BE2C (cell line): ENCODE results near the gene PGRMC1.
A peak's percentile ranks its signal among the peaks of the same experiment; 100 is the strongest.

Experiments
- DNase-seq: peaks from one replicate; pipeline ENCODE4 v3.0.0-alpha.2; 2020
- H3K27me3 ChIP-seq: fragments of 250-450 bp; sonication (Bioruptor Pico); 2 replicates; pipeline ENCODE4 v1.5.1; 2020; ENCODE audit warnings: mild to moderate bottlenecking
- H3K36me3 ChIP-seq: fragments of 250-450 bp; sonication (Bioruptor Pico); 2 replicates; pipeline ENCODE4 v1.5.1; 2020; ENCODE audit warnings: mild to moderate bottlenecking
- H3K4me1 ChIP-seq: fragments of 250-450 bp; sonication (Bioruptor Pico); 2 replicates; pipeline ENCODE4 v1.5.1; 2020
- H3K4me3 ChIP-seq: 2 replicates; pipeline ENCODE4 v1.5.1; 2011; ENCODE audit warnings: low read depth, low read length
- H3K9me3 ChIP-seq: fragments of 250-450 bp; sonication (Bioruptor Pico); 2 replicates; pipeline ENCODE4 v1.5.1; 2020
- TF ChIP-seq, protein P1 (sequence below): IDR thresholded peaks from 2 replicates; pipeline ENCODE4 v1.5.1; 2012; ENCODE audit warnings: mild to moderate bottlenecking, low read depth, low read length

The PGRMC1 gene

DNA sequence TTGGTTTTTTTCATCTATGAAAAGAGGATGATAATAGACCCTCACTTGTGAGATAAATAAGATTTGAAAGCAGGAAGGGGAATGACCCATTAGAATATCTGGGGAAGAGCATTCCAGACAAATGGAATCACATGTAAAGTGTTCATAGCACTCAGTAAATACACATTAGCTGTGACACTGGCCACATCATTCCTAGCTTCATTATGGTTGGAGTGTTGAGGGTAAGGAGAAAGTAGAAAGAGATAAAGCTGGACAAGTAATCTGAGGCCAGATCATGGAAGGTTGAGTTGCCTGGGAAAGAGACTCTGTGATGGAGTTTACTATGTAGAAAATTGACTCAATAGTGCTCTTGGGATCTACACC lies 6.9 kb upstream of the PGRMC1 start:
- H3K4me1 ChIP-seq = no peaks in the 10 kb centered on the region
- DNase-seq = no peak

DNA sequence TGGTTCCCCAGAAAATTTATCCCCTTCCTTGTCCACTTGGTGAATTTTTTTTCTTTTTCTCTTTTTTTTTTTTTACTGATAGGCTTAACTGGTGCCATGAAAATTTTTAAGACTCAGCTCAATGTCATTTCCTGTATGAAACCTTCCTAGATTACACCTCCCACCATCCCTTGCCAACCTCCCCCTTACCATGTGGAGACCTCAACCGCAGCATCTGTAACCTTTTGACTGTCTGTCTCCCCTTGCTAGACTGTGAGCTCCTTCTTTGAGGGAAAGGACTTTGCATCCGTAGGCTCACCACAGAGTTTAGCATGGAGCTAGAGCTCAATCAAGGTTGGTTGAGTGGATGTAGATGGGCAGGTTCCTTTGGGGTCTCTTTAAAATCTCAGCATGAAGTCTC lies 5.2 kb upstream of the PGRMC1 start:
- no peaks in the 10 kb centered on the region for H3K36me3 ChIP-seq
- no peaks in the 10 kb centered on the region for H3K4me1 ChIP-seq
- peaks cover 4% of the 10 kb centered on the region for H3K27me3 ChIP-seq
- no peaks in the 10 kb centered on the region for H3K9me3 ChIP-seq
- TF ChIP-seq, protein P1, sequence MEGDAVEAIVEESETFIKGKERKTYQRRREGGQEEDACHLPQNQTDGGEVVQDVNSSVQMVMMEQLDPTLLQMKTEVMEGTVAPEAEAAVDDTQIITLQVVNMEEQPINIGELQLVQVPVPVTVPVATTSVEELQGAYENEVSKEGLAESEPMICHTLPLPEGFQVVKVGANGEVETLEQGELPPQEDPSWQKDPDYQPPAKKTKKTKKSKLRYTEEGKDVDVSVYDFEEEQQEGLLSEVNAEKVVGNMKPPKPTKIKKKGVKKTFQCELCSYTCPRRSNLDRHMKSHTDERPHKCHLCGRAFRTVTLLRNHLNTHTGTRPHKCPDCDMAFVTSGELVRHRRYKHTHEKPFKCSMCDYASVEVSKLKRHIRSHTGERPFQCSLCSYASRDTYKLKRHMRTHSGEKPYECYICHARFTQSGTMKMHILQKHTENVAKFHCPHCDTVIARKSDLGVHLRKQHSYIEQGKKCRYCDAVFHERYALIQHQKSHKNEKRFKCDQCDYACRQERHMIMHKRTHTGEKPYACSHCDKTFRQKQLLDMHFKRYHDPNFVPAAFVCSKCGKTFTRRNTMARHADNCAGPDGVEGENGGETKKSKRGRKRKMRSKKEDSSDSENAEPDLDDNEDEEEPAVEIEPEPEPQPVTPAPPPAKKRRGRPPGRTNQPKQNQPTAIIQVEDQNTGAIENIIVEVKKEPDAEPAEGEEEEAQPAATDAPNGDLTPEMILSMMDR = no peak
- DNase-seq = no peak
- no peak overlapping the region for H3K4me3 ChIP-seq

More for the DNA sequence above, 6.9 kb upstream of the PGRMC1 start:
- no peak overlapping the region for H3K4me3 ChIP-seq
- TF ChIP-seq, protein P1 = no peak
- no peaks in the 10 kb centered on the region for H3K9me3 ChIP-seq
- no peaks in the 10 kb centered on the region; the same call in 1 of the 2 replicates for H3K27me3 ChIP-seq
- no peaks in the 10 kb centered on the region for H3K36me3 ChIP-seq

DNA sequence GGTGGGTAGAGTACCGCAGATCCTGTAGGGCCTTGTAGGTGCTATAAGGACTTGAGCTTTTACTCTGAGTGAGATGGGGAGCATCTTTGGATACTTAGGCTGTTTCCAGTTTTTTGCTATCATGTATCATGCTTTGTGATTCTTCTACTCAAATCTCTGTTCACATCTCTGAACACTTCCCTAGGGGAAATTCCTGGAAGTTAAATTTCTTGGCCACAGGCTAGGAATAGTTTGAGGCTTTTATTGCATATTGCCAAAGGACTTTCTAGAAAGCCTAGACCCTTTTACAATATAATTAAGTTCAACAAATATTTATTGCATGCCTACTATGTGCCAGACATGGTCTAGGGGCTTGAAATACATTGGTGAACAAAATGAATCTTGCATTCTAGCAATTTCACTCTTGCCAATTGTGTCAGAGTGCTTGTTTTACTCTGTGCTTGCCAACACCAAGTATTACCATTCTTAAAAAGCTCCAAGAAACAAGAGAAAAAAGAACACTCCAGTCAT lies 4.1 kb upstream of the PGRMC1 start:
- no peaks in the 10 kb centered on the region for H3K4me1 ChIP-seq
- H3K9me3 ChIP-seq = no peaks in the 10 kb centered on the region
- no peak for DNase-seq
- H3K27me3 ChIP-seq = peaks cover 4% of the 10 kb centered on the region; the same call in 1 of the 2 replicates
- no peaks in the 10 kb centered on the region for H3K36me3 ChIP-seq
- TF ChIP-seq, protein P1 = no peak
- no peak overlapping the region for H3K4me3 ChIP-seq

DNA sequence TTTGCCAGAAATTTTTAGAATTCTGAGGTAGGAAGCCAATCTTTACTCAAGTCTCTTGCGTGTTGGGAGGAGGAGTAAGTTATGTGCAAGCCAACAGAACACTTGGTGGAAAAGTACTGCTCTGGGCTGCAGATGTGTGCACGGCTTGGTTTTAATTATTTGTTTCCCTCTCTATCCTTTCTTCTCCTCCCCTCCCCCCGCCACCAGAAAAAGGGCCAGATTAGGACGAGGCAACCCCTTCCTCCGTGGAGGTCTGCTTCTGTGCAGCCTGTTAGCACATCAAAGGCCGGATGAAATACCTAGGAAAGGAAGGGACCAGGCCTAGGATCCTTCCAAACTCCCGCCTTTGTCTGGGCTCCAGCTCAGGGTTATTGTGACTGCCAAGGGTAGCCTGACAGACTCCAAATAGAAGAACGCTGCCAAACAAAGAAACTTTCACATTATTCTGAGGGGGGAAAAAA lies 1.0 kb upstream of the PGRMC1 start:
- Histone ChIP-seq H3K4me3 (no peak overlapping the region), H3K4me1 (no peaks in the 10 kb centered on the region), H3K27me3 (peaks cover 4% of the 10 kb centered on the region; the same call in 1 of the 2 replicates), H3K9me3 (no peaks in the 10 kb centered on the region), H3K36me3 (no peaks in the 10 kb centered on the region)
- TF ChIP-seq, protein P1 = no peak
- DNase-seq = no peak

DNA sequence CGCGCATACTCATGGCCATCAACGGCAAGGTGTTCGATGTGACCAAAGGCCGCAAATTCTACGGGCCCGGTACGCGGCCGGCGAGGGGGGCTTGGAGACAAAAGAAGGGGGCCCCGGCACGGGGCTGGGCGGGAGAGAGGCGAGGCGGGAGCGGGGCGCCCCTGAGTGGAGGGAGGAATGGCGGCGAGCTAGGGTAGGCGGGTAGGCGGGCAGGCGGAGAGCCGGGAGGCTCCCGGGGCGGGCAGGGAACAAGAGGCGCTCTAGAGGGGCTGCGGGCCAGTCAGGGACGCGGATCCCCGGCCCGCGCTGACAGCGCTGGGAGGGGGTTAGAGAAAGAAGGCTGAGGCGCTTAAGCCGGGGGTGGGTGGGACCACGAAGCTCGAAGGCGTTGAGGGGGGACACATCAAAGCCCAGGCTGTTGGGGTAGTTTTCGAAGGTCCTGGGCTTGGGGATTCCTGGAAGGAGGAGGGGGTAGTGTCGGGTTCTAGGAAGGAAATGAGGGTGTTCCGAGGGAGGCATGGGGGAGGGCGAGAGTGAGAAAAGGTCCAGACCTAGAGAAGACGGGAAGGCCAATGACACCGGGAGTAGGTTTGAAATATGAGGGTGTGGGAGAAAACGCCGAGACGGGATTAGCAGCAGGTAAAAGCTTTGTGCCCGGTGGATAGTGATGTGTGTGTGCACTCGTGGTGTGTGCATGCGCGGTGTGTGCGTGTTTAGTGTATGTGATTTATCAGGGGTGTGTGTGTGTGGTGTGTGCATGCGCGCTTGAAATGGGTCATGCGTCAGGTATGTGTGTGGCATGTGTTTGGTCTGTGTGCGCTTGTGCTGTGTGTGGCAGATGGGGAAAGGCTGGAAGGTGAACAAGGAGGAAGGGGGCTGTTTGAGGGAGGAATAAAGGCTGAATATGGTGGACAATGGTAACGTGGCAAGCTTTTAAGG lies 807 bp downstream of the PGRMC1 start:
- no peaks in the 10 kb centered on the region for H3K36me3 ChIP-seq
- peak overlapping the region; percentile 77 for H3K4me3 ChIP-seq
- no peaks in the 10 kb centered on the region for H3K9me3 ChIP-seq
- peak; percentile 19 for DNase-seq
- TF ChIP-seq, protein P1 = no peak
- H3K4me1 ChIP-seq = no peaks in the 10 kb centered on the region
- H3K27me3 ChIP-seq = peaks cover 4% of the 10 kb centered on the region; the same call in 1 of the 2 replicates

DNA sequence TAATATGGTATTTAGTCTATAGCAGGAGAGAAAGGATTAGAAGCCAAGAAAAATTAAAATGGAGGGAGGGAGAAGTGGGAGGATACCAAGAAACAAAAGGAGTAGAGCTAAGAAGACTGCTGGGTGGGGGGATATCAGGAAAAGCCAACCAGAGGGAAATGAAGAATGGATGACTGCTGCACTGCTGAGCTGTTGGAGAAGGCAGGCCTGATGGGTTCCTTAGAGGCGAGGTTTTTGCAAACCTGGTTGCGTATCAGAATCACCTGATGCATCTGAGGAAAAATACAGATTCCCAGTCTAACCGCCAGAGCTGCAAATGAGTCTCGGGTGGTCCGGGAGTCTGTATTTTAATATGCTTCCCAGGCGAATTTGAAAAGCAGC lies 1.5 kb downstream of the PGRMC1 start:
- H3K27me3 ChIP-seq = peaks cover 4% of the 10 kb centered on the region; the same call in 1 of the 2 replicates
- no peak for DNase-seq
- H3K9me3 ChIP-seq = no peaks in the 10 kb centered on the region
- H3K4me3 ChIP-seq = peak overlapping the region; percentile 77
- TF ChIP-seq, protein P1 = no peak
- no peaks in the 10 kb centered on the region for H3K4me1 ChIP-seq
- H3K36me3 ChIP-seq = no peaks in the 10 kb centered on the region
